ENCODE results near the gene PTMS. TPM values are rescaled to one million over a fixed set of nuclear protein-coding genes. Genes with fewer than 3 reads are reported as not detected.

The PTMS gene
- 102 and 124 TPM in 2 replicates for total RNA-seq

GRCh38 chr12:6765634-6766581, at the start of gene PTMS:
PTMS (plus strand) TSS chr12:6766363; CDS start chr12:6766706, 343 bp downstream.

GRCh38 chr12:6723607-6724408, 42.4 kb upstream of the PTMS start, which contains the start of gene COPS7A:
COPS7A (plus strand) TSS chr12:6724046; CDS start chr12:6724657, 611 bp downstream.

GRCh38 chr12:6752921-6753771, 13.0 kb upstream of the PTMS start, which contains the start of gene MLF2:
MLF2 (minus strand) TSS chr12:6753141; CDS start chr12:6752334, 807 bp downstream.

GRCh38 chr12:6772331-6772695, 6.2 kb downstream of the PTMS start, which contains the start of gene LAG3:
LAG3 (plus strand) TSS chr12:6772520; CDS start chr12:6772853, 333 bp downstream.

GRCh38 chr12:6788972-6789924, 23.1 kb downstream of the PTMS start, which contains the start of gene CD4:
CD4 (plus strand) TSS chr12:6789528; CDS start chr12:6800139, 10,611 bp downstream.

Other genes with a start within 250 kb of the PTMS start
- gene GAPDH, start 231.8 kb upstream of the PTMS start, total RNA-seq, result 6,486 and 6,733 TPM in 2 replicates
- 0.46 and 1.2 TPM in 2 replicates for gene IFFO1, start 210.3 kb upstream of the PTMS start, total RNA-seq
- gene NOP2, start 198.1 kb upstream of the PTMS start, total RNA-seq, result 46.0 and 61.7 TPM in 2 replicates
- gene CHD4, start 159.0 kb upstream of the PTMS start, total RNA-seq, result 153 and 169 TPM in 2 replicates
- gene LPAR5, start 130.4 kb upstream of the PTMS start, total RNA-seq, result 15.7 and 17.6 TPM in 2 replicates
- 0.16 TPM in 1 of 2 replicates, not detected in the other for gene ACRBP, start 118.9 kb upstream of the PTMS start, total RNA-seq
- gene ING4, start 103.2 kb upstream of the PTMS start, total RNA-seq, result 12.8 and 22.3 TPM in 2 replicates
- 11.6 and 14.3 TPM in 2 replicates for gene ZNF384, start 77.0 kb upstream of the PTMS start, total RNA-seq
- not detected in 2 replicates for gene PIANP, start 65.5 kb upstream of the PTMS start, total RNA-seq
- gene COPS7A, start 42.3 kb upstream of the PTMS start, total RNA-seq, result 78.2 and 94.5 TPM in 2 replicates
- gene MLF2, start 13.2 kb upstream of the PTMS start, total RNA-seq, result 359 and 402 TPM in 2 replicates
- 0.08 TPM in 1 of 2 replicates, not detected in the other for gene LAG3, start 6.2 kb downstream of the PTMS start, total RNA-seq
- gene CD4, start 23.2 kb downstream of the PTMS start, total RNA-seq, result not detected in 2 replicates
- gene GPR162, start 55.5 kb downstream of the PTMS start, total RNA-seq, result not detected in 2 replicates
- gene P3H3, start 62.0 kb downstream of the PTMS start, total RNA-seq, result 10.6 and 15.9 TPM in 2 replicates
- 0.47 and 0.49 TPM in 2 replicates for gene GNB3, start 74.6 kb downstream of the PTMS start, total RNA-seq
- gene CDCA3, start 84.9 kb downstream of the PTMS start, total RNA-seq, result 16.6 and 52.9 TPM in 2 replicates
- 62.9 and 69.8 TPM in 2 replicates for gene USP5, start 85.8 kb downstream of the PTMS start, total RNA-seq
- gene TPI1, start 101.2 kb downstream of the PTMS start, total RNA-seq, result 989 and 1,326 TPM in 2 replicates
- 12.8 and 13.2 TPM in 2 replicates for gene SPSB2, start 106.9 kb downstream of the PTMS start, total RNA-seq
- 4.1 and 6.2 TPM in 2 replicates for gene LRRC23, start 138.5 kb downstream of the PTMS start, total RNA-seq
- 0.68 and 2.1 TPM in 2 replicates for gene ENO2, start 148.2 kb downstream of the PTMS start, total RNA-seq
- 8.4 and 17.5 TPM in 2 replicates for gene ATN1, start 161.6 kb downstream of the PTMS start, total RNA-seq
- not detected in 2 replicates for gene RNU7-1, start 177.5 kb downstream of the PTMS start, total RNA-seq
- gene C12orf57, start 177.7 kb downstream of the PTMS start, total RNA-seq, result 146 and 147 TPM in 2 replicates
- gene PTPN6, start 185.0 kb downstream of the PTMS start, total RNA-seq, result 20.9 and 24.3 TPM in 2 replicates
- 300 and 356 TPM in 2 replicates for gene PHB2, start 204.3 kb downstream of the PTMS start, total RNA-seq
- gene EMG1, start 204.6 kb downstream of the PTMS start, total RNA-seq, result 87.1 and 114 TPM in 2 replicates

All from hair follicular keratinocyte (primary cell).